ENCODE measurements around the gene ASIC3.

DNA sequence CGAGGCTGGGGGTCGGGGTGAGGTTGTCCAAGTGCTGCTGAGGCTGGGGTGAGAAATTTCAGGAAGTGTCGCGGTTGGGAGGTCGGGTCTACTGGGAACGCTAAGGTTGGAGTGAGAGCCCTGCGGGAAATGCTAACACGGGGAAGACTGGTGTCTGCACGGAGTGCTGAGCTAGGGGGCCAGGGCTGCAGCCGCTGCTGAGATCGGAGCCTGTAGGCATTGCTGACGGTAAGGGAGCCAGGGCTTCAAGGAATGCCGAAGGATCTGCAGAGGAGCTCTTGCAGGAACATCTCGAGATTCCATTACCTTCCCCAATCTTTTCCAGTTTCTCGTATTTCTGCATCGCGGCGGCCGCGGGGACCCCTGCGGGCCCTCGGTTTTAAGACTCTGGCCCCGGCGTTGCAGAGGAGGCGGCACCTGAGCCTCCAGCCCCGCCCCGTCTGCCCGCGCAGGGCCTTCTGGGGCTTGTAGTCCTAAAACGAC is 9.2 kb downstream of the ASIC3 start, which contains the start of gene CDK5:
- TF ChIP-seq POLR2A (IDR thresholded peaks at IDR 0.05) = no peak
- TF ChIP-seq, protein P1, sequence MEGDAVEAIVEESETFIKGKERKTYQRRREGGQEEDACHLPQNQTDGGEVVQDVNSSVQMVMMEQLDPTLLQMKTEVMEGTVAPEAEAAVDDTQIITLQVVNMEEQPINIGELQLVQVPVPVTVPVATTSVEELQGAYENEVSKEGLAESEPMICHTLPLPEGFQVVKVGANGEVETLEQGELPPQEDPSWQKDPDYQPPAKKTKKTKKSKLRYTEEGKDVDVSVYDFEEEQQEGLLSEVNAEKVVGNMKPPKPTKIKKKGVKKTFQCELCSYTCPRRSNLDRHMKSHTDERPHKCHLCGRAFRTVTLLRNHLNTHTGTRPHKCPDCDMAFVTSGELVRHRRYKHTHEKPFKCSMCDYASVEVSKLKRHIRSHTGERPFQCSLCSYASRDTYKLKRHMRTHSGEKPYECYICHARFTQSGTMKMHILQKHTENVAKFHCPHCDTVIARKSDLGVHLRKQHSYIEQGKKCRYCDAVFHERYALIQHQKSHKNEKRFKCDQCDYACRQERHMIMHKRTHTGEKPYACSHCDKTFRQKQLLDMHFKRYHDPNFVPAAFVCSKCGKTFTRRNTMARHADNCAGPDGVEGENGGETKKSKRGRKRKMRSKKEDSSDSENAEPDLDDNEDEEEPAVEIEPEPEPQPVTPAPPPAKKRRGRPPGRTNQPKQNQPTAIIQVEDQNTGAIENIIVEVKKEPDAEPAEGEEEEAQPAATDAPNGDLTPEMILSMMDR (IDR thresholded peaks at IDR 0.05) = peak in 1 of 6 experiments; percentile 2

Measured in Peyer's patch (tissue), 4 donors.